ENCODE measurements around the gene GALNT2.

GALNT2 gene

DNA sequence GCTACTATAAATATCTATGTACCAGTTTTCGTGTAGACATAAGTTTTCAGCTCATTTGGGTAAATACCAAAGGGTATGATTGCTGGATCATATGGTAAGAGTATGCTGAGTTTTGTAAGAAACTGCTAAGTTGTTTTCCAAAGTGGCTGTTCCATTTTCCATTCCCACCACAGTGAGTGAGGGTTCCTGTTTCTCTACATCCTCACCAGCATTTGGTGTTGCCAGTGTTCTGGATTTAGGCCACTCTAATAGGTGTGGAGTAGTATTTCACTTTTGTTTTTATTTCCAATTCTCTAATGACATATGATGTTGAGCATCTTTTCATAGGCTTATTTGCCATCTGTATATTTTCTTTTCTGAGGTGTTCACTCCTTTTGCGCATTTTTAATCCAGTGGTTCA, 112.2 kb downstream of the GALNT2 start:
- Histone ChIP-seq H3K27ac (ENCODE audit: low read depth, low read length) (no peak overlapping the region), H2AFZ (ENCODE audit: low read depth, low read length, severe bottlenecking) (no peak overlapping the region), H4K20me1 (ENCODE audit: low read depth, low read length) (no peaks in the 10 kb centered on the region), H3K9me2 (replicated peaks; ENCODE audit: insufficient read depth, low read length) (no peaks in the 10 kb centered on the region), H3K9me3 (ENCODE audit: insufficient read depth, low read length) (no peaks in the 10 kb centered on the region), H3K79me2 (ENCODE audit: insufficient read depth, low read length) (no peaks in the 10 kb centered on the region), H3K9ac (ENCODE audit: low read length) (no peak overlapping the region), H3K36me3 (ENCODE audit: low read length) (no peaks in the 10 kb centered on the region), H3F3A (ENCODE audit: insufficient read depth) (no peaks in the 10 kb centered on the region), H3K27me3 (ENCODE audit: low read length) (no peaks in the 10 kb centered on the region), H3K4me3 (ENCODE audit: insufficient read depth, low read length, poor library complexity, severe bottlenecking) (no peak overlapping the region), H3K4me2 (ENCODE audit: low read depth, low read length, poor library complexity, severe bottlenecking) (no peak overlapping the region)
- TF ChIP-seq EZH2phosphoT487 (conservative IDR thresholded peaks at IDR 0.05; ENCODE audit: low read length) = no peak
- TF ChIP-seq, protein P1, sequence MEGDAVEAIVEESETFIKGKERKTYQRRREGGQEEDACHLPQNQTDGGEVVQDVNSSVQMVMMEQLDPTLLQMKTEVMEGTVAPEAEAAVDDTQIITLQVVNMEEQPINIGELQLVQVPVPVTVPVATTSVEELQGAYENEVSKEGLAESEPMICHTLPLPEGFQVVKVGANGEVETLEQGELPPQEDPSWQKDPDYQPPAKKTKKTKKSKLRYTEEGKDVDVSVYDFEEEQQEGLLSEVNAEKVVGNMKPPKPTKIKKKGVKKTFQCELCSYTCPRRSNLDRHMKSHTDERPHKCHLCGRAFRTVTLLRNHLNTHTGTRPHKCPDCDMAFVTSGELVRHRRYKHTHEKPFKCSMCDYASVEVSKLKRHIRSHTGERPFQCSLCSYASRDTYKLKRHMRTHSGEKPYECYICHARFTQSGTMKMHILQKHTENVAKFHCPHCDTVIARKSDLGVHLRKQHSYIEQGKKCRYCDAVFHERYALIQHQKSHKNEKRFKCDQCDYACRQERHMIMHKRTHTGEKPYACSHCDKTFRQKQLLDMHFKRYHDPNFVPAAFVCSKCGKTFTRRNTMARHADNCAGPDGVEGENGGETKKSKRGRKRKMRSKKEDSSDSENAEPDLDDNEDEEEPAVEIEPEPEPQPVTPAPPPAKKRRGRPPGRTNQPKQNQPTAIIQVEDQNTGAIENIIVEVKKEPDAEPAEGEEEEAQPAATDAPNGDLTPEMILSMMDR (IDR thresholded peaks at IDR 0.05; ENCODE audit: insufficient read depth, low read length, poor library complexity, severe bottlenecking) = no peak

- Histone ChIP-seq H3K79me2 (ENCODE audit: insufficient read depth, low read length) (no peaks in the 10 kb centered on the region), H3K27me3 (ENCODE audit: low read length) (no peaks in the 10 kb centered on the region), H2AFZ (ENCODE audit: low read depth, low read length, severe bottlenecking) (no peak overlapping the region), H3K9ac (ENCODE audit: low read length) (no peak overlapping the region), H3F3A (ENCODE audit: insufficient read depth) (no peaks in the 10 kb centered on the region), H3K36me3 (ENCODE audit: low read length) (no peaks in the 10 kb centered on the region), H3K4me2 (ENCODE audit: low read depth, low read length, poor library complexity, severe bottlenecking) (no peak overlapping the region), H3K9me2 (replicated peaks; ENCODE audit: insufficient read depth, low read length) (no peaks in the 10 kb centered on the region), H3K9me3 (ENCODE audit: insufficient read depth, low read length) (no peaks in the 10 kb centered on the region), H3K27ac (ENCODE audit: low read depth, low read length) (no peak overlapping the region), H3K4me3 (ENCODE audit: insufficient read depth, low read length, poor library complexity, severe bottlenecking) (no peak overlapping the region), H4K20me1 (ENCODE audit: low read depth, low read length) (no peaks in the 10 kb centered on the region)
- TF ChIP-seq EZH2phosphoT487 (conservative IDR thresholded peaks at IDR 0.05; ENCODE audit: low read length) = no peak
- TF ChIP-seq, protein P1 (IDR thresholded peaks at IDR 0.05; ENCODE audit: insufficient read depth, low read length, poor library complexity, severe bottlenecking) = no peak
These were observed 118.3 kb downstream of the GALNT2 start for GRCh38 chr1:230185076-230186001.

- H4K20me1 ChIP-seq (ENCODE audit: low read depth, low read length) = no peaks in the 10 kb centered on the region
- H3K9ac ChIP-seq (ENCODE audit: low read length) = no peak overlapping the region
- H3K4me3 ChIP-seq (ENCODE audit: insufficient read depth, low read length, poor library complexity, severe bottlenecking) = no peak overlapping the region
- no peaks in the 10 kb centered on the region for H3K27me3 ChIP-seq (ENCODE audit: low read length)
- H3K27ac ChIP-seq (ENCODE audit: low read depth, low read length) = no peak overlapping the region
- no peaks in the 10 kb centered on the region for H3K9me3 ChIP-seq (ENCODE audit: insufficient read depth, low read length)
- H3K4me2 ChIP-seq (ENCODE audit: low read depth, low read length, poor library complexity, severe bottlenecking) = no peak overlapping the region
- H3K79me2 ChIP-seq (ENCODE audit: insufficient read depth, low read length) = no peaks in the 10 kb centered on the region
- H3K9me2 ChIP-seq (replicated peaks; ENCODE audit: insufficient read depth, low read length) = no peaks in the 10 kb centered on the region
- no peaks in the 10 kb centered on the region for H3F3A ChIP-seq (ENCODE audit: insufficient read depth)
- H3K36me3 ChIP-seq (ENCODE audit: low read length) = no peaks in the 10 kb centered on the region
- H2AFZ ChIP-seq (ENCODE audit: low read depth, low read length, severe bottlenecking) = no peak overlapping the region
- TF ChIP-seq EZH2phosphoT487 (conservative IDR thresholded peaks at IDR 0.05; ENCODE audit: low read length) = no peak
- TF ChIP-seq, protein P1 (IDR thresholded peaks at IDR 0.05; ENCODE audit: insufficient read depth, low read length, poor library complexity, severe bottlenecking) = no peak
These were observed 119.2 kb downstream of the GALNT2 start for GRCh38 chr1:230186003-230186863.
